SH-SY5Y (cell line): ENCODE data around the gene ANKRD29.
A peak's percentile ranks its signal among the peaks of the same experiment; 100 is the strongest.

Source experiments
- GATA2 ChIP-seq: IDR thresholded peaks from 2 replicates; pipeline ENCODE4 v1.6.1; 2011; ENCODE audit warnings: mild to moderate bottlenecking, low read depth, low read length
- GATA3 ChIP-seq: IDR thresholded peaks from 2 replicates; pipeline ENCODE4 v1.6.1; 2011; ENCODE audit warnings: low read depth, mild to moderate bottlenecking, low read length, moderate library complexity

DNA sequence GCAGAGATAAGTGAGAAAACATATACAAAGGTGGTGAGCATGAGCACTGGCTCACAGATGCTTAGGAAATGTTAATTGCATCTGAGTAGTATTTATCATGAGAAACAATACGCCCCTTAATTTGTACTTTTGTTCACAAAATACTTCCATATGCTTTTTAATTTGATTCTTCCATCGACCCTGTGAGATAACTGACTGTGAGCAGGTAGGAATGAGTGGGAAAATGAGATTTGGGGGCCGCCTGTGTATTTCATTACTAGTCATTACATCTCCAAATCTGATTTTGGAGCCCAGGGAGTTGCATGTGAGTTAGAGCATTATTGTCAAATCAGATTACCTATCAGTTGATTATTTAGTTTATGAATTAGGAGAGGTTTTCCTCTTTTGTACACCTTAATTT, 39.7 kb downstream of the ANKRD29 start:
- TF ChIP-seq GATA2 (peak; percentile 79), GATA3 (peak; percentile 80)
